HG02642 (cell line): ENCODE measurements around the gene PTPRM.

Source experiments
- ATAC-seq: cut with Tn5 transposase; IDR thresholded peaks from one replicate; pipeline ENCODE4 v1.9.1; 2021; ENCODE audit warnings: mild to moderate bottlenecking; ENCODE audit not compliant: unreplicated experiment, poor library complexity

PTPRM gene

DNA sequence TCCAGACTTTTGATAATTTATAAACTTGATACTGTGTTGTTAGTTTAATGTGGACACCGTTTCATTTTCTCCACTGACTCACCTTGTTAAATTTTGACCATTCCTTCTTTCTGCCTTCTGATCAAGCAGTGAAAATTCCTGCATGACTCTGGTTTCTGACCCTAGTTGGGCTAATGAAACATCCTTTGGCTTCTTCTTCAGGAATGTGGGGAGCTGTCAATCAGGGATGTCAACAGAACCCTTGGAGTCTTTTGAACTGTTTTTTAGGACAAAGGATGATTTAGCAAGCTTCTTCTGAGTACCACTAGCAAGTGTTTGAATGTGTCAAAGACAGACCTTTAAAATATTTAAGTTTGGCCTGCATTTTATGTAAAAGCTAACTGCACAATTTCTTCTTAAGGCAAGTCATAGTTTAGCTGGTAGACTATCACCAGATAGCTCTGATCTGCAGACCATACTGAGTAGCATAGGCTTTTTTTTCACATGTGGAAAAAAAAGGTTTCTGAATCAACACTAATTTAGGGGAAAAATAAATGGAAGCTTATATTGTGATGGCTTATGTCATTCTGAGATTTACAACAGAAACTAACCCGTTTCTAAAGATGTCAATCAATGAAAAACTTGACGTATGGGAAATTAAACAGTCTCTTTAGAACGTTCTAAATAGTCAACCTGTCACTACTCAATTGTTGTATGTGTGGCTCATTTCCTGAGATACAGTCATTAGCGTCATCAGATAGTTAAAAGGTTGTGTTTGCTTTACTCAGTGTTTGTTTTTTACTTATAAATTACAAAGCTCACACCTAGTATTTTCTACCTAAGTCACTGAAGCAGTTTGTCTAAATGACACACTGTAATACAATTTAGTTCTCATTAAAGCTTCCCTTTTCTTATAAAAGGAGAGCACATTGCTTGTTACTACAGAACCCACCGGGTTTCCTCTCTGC, 311.4 kb downstream of the PTPRM start:
- ATAC-seq, result no peak

DNA sequence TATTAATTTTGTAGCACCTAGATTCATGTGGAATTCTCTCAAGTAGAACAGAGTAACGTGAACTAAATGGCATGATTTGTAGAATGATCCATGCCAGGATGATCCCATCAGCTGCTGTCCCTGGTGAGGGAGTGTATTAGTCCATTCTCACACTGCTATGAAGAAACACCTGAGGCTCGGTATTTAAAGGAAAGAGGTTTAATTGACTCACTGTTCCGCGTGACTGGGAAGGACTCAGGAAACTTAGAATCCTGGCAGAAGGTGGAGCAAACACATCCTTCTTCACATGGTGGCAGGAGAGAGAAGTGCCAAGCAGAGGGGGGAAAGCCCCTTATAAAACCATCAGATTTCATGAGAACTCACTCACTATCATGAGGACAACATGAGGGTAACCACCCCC, 312.6 kb downstream of the PTPRM start:
- no peak for ATAC-seq

DNA sequence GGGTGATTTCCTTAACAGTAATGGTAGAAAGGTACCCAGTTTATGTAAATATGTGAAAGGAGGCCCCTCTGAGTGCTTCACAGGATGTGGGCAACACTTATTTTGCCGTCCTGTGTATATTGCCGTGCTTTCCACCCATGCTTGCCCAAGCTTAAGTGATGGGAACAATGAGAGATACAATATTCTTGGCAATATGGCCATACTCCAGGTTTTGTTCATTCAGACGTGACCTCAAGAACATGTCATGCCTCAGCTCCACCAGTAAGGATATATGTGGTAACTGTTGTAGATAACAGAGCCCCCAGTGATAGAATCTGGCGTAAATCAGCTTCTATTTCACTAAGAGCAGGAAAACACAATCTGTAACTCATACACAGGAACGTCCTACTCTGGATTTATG, 318.7 kb downstream of the PTPRM start:
- no peak for ATAC-seq

DNA sequence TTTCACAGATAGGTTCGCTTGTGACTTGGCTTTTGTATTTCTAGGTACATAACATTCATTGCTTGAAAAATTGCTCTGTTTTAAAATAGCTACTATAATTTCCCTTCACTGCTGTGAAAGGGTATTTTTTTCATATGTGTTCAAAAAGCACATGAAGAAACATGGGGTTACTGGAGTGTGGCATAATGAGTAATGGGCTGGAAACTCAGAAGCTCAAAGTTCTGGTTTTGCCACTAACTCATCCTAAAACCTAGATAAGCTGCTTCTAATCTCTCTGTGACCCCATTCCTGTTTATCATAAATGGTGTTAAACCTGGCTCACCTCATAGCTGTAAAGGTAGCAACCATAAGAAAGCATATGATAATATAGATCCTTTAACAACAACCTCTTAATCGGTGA, 319.3 kb downstream of the PTPRM start:
- ATAC-seq, result no peak

DNA sequence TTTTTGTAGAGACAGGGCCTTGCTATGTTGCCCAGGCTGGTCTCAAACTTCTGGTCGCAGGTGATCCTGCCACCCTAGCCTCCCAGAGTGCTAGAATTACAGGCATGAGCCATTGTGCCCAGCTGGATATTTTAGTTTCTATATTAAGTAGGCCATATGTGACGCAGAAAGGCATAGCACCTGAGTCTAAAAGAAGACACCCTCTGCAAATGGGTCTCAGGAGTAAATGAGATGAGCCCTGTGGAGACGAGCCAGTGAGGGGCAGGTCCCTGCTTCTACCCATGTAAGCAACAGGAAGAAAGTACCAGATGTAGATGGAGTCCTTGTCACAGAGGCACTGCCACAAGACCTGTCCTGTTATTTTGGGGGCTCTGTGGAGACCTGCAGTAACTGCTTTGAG, 322.4 kb downstream of the PTPRM start:
- ATAC-seq, result no peak

DNA sequence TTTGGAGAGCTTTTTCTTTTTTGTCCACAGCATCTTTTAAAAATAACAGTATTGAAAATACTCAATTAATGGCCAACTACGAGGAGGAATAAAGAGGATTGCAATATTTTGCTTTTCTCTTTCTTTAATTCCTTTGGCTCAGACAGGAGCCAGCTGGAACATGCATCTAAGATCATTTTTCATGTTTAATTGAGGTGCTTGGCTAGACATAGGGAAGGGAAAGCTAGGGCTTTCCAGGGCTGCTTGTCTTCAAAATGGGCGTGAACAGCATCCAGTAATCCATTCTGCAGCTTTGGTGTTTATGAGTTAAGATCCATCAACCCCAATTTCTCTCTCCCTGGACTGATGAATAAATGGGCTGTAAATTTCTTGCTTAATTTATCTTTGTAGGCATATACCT, 323.0 kb downstream of the PTPRM start:
- ATAC-seq, result no peak

DNA sequence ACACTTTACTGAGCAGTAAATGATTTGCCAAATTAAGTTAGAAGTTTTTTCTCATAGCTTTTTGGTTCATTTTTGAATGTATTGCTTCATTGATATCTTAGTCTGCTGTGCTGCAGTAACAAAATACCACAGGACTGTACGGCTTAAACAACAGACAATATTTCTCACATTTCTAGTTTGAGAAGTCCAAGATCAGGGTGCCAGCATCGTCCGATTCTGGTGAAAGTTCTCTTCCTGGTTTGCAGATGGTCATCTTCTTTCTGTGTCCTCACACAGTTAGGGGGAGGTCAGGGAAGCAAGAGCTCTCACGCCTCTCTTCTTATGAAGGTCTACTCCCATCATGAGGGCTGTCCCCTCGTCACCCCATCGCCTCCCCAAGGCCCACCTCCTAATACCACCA, 325.4 kb downstream of the PTPRM start:
- no peak for ATAC-seq

DNA sequence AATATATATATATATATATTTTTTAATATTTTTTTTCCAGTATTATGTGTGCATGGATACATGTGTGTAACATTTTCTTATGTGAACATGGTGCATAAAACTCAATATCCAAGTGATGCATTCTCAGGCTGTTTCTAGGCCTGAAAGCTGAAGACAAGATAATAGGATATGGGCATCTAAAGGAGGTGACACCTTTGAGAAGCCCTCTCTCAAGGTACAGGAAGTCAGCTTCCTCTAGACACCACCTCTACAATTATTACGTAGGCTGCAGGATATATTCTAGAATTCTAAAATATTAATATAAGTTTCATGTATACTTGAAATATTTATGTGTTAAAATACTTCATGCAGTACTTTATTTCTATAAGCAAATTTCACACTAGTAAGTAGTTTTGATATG, 327.5 kb downstream of the PTPRM start:
- ATAC-seq, result no peak

DNA sequence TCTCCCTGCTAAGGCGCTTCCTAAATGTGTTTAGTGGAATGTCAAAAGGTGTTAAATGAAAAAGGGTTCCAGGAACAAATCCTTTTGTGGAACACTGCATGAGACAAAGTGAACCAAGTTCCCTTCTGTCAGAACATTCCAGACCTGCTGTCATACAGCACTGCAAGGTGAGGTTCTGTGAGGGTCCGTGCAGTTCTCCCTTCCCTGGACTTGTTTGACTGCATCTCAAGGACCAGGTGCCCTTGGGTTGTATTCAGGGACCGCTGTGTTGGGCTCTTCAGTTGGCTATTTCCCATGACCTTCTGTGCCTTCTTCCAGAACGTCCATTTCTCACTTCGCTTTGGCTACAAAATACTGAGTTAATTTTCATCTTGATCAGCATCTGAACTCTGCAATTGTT, 328.2 kb downstream of the PTPRM start:
- no peak for ATAC-seq

DNA sequence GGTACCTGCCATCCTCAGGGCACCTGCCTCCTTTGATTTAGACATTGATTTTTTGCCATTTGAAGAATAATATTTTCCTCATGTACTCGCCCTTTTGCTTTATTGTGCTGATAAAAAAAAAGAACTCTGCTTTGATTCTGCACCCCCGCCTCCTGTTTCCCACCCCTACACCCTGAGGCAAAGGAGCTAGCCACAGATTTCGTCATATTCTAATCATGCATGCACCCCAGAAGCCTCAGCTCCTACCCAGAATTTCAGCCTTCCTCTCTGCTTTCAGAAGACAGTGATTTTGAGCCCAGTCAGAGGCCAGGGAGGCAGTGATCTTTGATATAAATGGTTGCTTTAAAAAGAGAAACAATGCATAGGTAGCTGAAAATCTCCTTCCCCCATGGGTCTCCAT, 329.0 kb downstream of the PTPRM start:
- no peak for ATAC-seq

DNA sequence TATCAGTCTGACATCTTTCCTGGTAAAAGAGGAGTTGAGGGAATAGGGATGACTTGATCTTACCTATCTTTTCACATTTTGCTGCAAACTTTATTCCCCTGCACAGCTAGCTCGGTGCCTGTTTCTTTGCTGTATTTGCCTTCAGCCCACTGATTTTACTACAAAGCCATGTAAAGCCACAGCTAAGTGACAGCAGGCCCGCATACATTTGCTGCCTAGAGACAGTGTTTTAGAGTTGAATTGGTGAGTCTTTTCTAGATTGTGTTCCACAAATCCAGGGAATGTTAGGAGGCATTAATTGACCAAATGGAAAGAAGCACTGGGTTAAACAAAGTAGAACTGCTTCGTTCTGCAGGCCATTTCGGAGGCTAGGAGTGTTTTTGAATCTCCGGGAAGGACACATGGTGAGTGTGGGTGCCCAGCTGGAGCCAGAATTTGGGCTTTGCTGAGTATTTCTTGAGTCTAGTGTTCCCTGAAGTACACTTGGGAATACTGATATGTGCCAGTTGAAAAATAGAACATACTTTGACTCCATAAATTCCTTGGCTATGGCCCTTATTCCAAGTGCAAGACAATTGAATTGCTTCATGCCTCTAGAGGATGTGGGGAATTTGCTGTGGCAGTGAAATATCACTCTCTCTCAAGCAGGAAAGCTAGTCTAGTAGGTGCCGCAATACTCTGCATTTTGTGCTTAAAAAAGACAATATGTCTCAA, 329.8 kb downstream of the PTPRM start:
- ATAC-seq, result no peak

DNA sequence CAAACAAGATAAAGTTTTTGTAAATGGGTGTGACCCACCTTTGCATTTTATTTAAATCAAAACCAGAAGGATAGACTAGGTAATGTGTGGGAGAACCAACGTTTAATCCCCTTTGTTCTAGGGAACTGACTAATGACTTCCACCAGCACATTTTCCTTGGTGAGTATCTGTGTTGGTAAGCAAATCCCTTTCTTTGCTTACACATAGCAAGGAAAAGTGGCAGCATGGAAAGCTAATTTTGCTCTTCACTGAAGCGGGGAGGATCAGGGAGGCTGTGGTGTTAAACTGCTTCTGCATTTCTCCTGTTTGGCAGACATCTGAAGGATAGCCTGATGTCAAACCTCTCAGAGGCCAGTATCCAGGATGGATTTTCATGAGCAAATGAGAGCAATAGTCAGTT, 331.1 kb downstream of the PTPRM start:
- no peak for ATAC-seq

DNA sequence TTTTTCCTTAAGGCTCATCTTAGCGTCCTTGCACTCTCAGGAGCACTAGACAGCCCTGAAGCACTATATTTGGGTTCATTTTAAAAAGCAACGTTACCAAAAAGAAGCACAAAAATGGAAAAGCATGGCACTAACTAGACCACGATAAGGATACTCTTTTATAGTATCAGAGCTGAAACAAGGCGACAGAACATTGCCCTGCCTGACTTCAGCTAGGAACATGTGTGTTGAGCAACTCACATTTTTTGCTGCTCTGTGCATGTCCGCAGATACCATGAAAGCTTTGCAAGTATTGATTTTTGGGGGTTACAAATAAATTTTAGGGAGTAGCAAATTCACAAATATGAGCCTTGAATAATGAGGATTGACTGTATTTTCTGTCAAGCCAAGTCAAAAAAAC, 332.0 kb downstream of the PTPRM start:
- ATAC-seq, result no peak

DNA sequence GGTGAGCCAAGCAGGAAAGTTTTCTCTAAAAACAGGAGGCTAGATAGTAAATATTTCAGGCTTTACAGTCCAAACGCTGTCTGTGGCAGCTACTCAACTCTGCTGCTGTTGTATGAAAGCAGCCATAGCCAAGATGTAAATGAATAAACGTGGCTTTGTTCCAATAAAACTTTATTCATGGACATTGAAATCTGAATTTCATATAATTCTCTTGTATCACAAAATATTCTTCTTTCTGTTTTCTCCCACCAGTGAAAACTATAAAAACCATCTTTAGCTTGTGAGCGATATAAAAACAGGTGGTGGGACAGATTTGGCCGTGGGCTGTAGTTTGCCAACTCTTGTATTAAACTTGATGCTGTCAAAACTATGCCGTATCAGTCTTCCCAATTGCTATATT, 333.0 kb downstream of the PTPRM start:
- ATAC-seq, result no peak

DNA sequence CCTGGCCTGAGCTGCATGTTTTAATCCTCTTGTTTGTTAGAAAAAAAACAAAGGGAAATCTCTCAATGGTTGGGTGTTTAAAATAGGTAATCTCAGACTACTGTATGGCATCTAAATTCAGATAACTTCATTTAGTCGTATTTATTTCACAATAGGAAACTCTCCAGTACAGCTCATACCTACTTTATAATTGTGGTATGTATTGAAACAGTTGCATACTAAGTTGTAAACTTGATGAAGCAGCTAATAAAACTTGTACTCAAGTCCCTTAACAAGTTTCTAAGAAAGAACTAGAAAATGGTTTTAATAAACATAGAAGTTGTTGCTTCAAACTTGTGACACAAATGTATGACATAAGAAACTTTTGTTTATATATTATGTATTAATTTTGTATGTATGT, 334.5 kb downstream of the PTPRM start:
- ATAC-seq, result no peak

DNA sequence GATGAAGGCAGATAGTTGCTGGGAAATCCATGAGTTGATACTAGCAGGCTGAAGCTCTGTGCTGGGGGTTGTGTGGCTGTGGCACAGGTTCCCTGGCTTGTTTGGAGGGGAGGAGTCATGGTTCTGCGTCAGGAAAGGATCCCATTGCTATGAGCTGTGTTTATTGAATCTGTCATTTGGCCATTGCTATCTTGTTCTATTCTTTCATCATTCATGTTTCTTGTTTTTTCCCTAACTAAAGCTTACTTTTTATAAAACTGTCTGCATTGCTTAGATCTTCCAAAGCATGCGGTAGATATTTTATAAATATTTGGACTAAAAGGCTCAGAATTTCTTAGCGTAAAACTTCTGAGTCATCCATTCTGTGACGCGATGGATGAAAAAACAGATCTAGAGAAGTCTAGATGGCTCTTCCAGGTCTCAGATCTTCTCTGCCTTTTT, 335.3 kb downstream of the PTPRM start:
- no peak for ATAC-seq

DNA sequence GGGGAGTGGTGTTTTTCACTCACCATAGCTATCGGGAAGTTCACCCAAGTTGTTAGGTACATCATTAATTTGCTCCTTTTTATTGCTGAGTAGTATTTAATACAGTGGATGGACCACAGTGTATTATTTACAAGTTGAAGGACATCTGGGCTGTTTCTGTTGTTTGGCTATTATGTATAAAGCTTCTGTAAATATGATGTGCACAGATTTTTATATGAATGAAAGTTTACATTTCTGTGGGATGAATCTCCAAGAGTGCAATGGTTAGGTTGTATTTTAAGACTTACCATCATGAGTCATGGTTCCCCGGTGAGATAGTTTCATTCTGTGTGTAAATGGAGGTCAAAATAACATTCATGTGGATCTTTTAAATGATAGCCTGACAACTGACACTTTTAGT, 337.4 kb downstream of the PTPRM start:
- no peak for ATAC-seq

DNA sequence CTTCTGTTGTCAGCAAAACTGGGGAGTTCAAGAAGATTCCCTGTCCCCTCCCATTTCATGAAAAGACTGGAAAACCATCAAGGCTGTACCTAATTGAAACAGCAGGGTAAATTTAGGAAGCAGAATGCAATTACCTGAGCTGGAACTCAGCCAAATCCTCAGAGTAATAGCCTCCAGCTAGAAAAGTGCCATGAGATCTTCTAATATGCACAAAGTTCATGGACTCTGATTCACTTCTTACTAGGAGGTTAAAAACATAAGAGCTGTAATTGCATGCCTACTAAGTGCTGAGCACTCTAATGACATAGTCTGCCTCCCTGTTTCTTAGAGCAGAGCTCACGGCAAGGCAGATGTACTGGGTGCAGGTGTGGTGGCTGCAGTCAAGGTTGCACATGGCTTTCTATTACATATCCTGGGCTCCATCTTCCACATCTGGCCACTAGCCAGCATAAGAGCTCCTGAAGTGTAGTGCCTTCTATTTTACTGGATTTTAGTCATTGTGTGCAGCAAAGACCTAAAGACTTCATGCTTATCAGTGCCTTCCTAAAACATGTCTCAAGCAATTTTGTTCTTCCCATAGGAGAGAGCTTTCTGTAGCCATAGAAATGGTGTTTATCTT, 341.7 kb downstream of the PTPRM start:
- ATAC-seq, result no peak

DNA sequence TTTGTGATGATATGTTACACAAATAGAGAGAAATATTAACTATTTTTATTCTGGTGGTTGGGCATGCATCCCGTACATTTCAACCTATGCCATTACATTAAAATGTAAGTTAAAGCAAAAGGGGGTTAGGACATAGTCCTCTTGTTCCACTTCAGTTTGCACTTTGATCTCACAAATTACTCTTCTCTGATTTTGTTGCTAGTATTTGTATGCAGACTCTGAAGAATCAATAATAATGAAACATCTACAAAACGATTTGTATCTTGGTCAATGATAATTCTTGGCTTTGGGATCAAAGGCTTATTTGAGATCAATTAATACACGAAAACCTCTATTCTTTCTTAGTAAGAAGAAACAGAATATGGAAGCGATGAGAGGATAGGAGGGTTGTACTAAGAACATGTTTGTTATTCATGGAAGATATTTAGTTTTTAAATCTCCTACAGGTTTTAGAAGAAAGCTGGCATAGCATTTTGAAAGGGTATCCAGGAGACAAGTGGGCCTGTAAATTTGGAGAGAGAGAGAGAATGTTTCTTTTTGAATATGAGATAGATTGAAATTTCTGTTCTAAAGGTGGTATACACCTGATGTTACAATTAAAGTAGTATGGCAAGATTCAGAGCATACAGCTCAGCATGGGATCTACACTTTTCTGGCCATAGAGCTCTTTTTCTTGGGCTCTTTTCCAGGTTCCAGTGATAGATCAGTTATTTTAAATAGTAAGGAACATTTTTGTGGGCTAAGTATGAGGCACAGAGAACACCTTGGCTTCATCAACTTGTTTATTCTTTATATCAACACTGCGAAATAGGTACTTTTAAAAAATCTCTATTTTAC, 347.9 kb downstream of the PTPRM start:
- no peak for ATAC-seq

DNA sequence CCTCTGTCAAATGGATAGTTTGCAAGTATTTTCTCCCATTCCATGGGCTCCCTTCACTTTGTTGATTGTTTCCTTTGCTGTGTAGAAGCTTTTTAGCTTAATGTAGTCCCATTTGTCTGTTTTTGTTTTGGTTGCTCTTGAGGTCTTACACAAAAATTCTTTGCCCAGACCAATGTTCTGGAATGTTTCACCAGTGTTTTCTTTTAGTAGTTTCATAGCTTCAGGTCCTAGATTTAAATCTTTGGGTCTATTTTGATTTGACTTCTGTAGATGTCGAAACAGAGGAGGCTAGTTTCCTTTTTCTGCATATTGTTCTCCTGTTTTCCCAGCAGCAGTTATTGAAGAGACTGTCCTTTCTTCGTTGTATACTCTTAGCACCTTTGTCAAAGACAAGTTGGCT, 351.6 kb downstream of the PTPRM start:
- ATAC-seq, result no peak
